ENCODE measurements around the gene PRRC2B.

DNA sequence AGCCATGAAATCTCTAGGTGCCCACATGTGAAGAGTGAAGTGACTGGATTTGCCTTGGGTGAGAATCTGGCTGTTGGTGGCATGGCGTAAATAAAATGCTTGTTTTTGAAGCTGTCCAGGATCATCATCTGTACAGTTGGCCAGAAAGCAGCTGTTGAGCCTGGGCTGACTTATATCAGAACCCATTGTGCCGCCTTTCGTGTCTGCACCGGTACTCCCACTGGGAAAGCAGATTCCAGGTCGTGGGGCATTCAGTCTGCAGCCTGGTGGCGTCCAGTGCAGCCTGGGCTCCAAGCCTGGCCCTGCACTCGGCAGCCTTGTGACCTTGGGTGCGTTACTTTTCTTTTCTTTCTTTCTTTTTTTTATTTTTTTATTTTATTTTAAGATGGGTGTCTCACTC, 27.8 kb downstream of the PRRC2B start:
- no peak for TF ChIP-seq POLR2AphosphoS5 (IDR thresholded peaks at IDR 0.05)
- TF ChIP-seq POLR2A (IDR thresholded peaks at IDR 0.05), result no peak
- TF ChIP-seq, protein P1, sequence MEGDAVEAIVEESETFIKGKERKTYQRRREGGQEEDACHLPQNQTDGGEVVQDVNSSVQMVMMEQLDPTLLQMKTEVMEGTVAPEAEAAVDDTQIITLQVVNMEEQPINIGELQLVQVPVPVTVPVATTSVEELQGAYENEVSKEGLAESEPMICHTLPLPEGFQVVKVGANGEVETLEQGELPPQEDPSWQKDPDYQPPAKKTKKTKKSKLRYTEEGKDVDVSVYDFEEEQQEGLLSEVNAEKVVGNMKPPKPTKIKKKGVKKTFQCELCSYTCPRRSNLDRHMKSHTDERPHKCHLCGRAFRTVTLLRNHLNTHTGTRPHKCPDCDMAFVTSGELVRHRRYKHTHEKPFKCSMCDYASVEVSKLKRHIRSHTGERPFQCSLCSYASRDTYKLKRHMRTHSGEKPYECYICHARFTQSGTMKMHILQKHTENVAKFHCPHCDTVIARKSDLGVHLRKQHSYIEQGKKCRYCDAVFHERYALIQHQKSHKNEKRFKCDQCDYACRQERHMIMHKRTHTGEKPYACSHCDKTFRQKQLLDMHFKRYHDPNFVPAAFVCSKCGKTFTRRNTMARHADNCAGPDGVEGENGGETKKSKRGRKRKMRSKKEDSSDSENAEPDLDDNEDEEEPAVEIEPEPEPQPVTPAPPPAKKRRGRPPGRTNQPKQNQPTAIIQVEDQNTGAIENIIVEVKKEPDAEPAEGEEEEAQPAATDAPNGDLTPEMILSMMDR (IDR thresholded peaks at IDR 0.05), result no peak
